Neural cell (in vitro differentiated cells): ENCODE results near the gene UCP2. TPM values are rescaled to one million over a fixed set of nuclear protein-coding genes. Genes with fewer than 3 reads are reported as not detected.

ENCODE experiments used
- H2AFZ ChIP-seq: fragments of 200-600, 300-800 bp; sonication (generic), shearing (Covaris generic); 2 replicates; pipeline ENCODE4 v1.6.0; 2014; ENCODE audit warnings: low read depth, mild to moderate bottlenecking, antibody characterized with exemption, low read length, moderate library complexity
- H3F3A ChIP-seq: fragments of 200-600 bp; shearing (Covaris generic); 2 replicates; pipeline ENCODE4 v1.6.1; 2016; ENCODE audit warnings: mild to moderate bottlenecking, moderate library complexity, mixed read lengths, antibody characterized with exemption, low read length; ENCODE audit not compliant: insufficient read depth, poor library complexity, severe bottlenecking
- H3K27ac ChIP-seq: fragments of 200-600, 300-800 bp; sonication (generic), shearing (Covaris generic); 2 replicates; pipeline ENCODE4 v1.5.1; 2014; ENCODE audit warnings: mild to moderate bottlenecking, low read length, moderate library complexity
- H3K27me3 ChIP-seq: fragments of 300-800, 200-600 bp; sonication (generic), shearing (Covaris generic); 2 replicates; pipeline ENCODE4 v1.6.0; 2014; ENCODE audit warnings: mild to moderate bottlenecking, low read depth, low read length, moderate library complexity; ENCODE audit not compliant: insufficient read depth
- H3K36me3 ChIP-seq: fragments of 300-800, 200-600 bp; sonication (generic), shearing (Covaris generic); 2 replicates; pipeline ENCODE4 v1.5.1; 2014; ENCODE audit warnings: mild to moderate bottlenecking, antibody characterized with exemption, low read length, moderate library complexity; ENCODE audit not compliant: insufficient read depth
- H3K4me2 ChIP-seq: fragments of 300-800, 200-600 bp; sonication (generic), shearing (Covaris generic); 2 replicates; pipeline ENCODE4 v1.6.0; 2014; ENCODE audit warnings: mild to moderate bottlenecking, low read length
- H3K4me3 ChIP-seq: fragments of 300-800, 200-600 bp; sonication (generic), shearing (Covaris generic); 2 replicates; pipeline ENCODE4 v1.5.1; 2014; ENCODE audit warnings: mild to moderate bottlenecking, low read length, moderate library complexity
- H3K79me2 ChIP-seq: fragments of 200-600 bp; shearing (Covaris generic); replicated peaks from 2 replicates; pipeline ENCODE4 v1.6.0; 2014; ENCODE audit warnings: mild to moderate bottlenecking, low read length, moderate library complexity; ENCODE audit not compliant: insufficient read depth
- H3K9ac ChIP-seq: fragments of 300-800, 200-600 bp; sonication (generic), shearing (Covaris generic); 2 replicates; pipeline ENCODE4 v1.6.1; 2016; ENCODE audit warnings: mild to moderate bottlenecking, low read length, mixed read lengths
- H3K9me2 ChIP-seq: fragments of 200-600 bp; shearing (Covaris generic); 2 replicates; pipeline ENCODE4 v1.6.1; 2016; ENCODE audit warnings: mild to moderate bottlenecking, low read length, mixed read lengths; ENCODE audit not compliant: insufficient read depth
- H3K9me3 ChIP-seq: fragments of 200-600, 300-800 bp; sonication (generic), shearing (Covaris generic); 2 replicates; pipeline ENCODE4 v1.6.1; 2016; ENCODE audit warnings: mild to moderate bottlenecking, mixed run types, low read length, moderate library complexity, mixed read lengths
- H4K20me1 ChIP-seq: fragments of 200-600 bp; shearing (Covaris generic); 2 replicates; pipeline ENCODE4 v1.6.1; 2016; ENCODE audit warnings: mild to moderate bottlenecking, mixed run types; ENCODE audit not compliant: insufficient read depth
- CTCF ChIP-seq: fragments of 450-650 bp; IDR thresholded peaks from 2 replicates; pipeline ENCODE4 v1.5.1; 2014; ENCODE audit warnings: antibody characterized with exemption, mild to moderate bottlenecking, moderate library complexity; ENCODE audit not compliant: poor library complexity, severe bottlenecking
- EP300 ChIP-seq: fragments of 450-650 bp; conservative IDR thresholded peaks from 2 replicates; pipeline ENCODE4 v1.6.1; 2014; ENCODE audit warnings: antibody characterized with exemption, mild to moderate bottlenecking, moderate library complexity; ENCODE audit not compliant: poor library complexity, severe bottlenecking
- EZH2 ChIP-seq: fragments of 200-600, 300-800 bp; shearing (Covaris generic), sonication (generic); IDR thresholded peaks from 2 replicates; pipeline ENCODE4 v1.6.1; 2014; ENCODE audit warnings: antibody characterized with exemption, low read length, borderline replicate concordance, mild to moderate bottlenecking; ENCODE audit not compliant: insufficient read depth, poor library complexity, severe bottlenecking
- MXI1 ChIP-seq: fragments of 450-650 bp; conservative IDR thresholded peaks from 2 replicates; pipeline ENCODE4 v1.6.1; 2014; ENCODE audit warnings: antibody characterized with exemption, mild to moderate bottlenecking; ENCODE audit not compliant: poor library complexity, severe bottlenecking
- POLR2AphosphoS5 ChIP-seq: IDR thresholded peaks from 2 replicates; pipeline ENCODE4 v1.6.1; 2012
- RAD21 ChIP-seq: fragments of 450-650 bp; conservative IDR thresholded peaks from 2 replicates; pipeline ENCODE4 v1.6.1; 2014; ENCODE audit warnings: antibody characterized with exemption, mild to moderate bottlenecking, moderate library complexity
- REST ChIP-seq: IDR thresholded peaks from 2 replicates; pipeline ENCODE4 v1.6.1; 2012; ENCODE audit warnings: borderline replicate concordance
- SMC3 ChIP-seq: fragments of 450-650 bp; conservative IDR thresholded peaks from 2 replicates; pipeline ENCODE4 v1.6.1; 2014; ENCODE audit warnings: antibody characterized with exemption, mild to moderate bottlenecking, moderate library complexity; ENCODE audit not compliant: poor library complexity
- TAF1 ChIP-seq: IDR thresholded peaks from 2 replicates; pipeline ENCODE4 v1.6.1; 2012; ENCODE audit warnings: low read depth
- polyA plus RNA-seq: library from polyadenylated mRNA; depleted of rRNA; stranded (reverse); fragments of >200 nt; gene quantifications from 2 replicates; pipeline ENCODE4 v1.2.3, GENCODE V29; 2014

UCP2 gene
- polyA plus RNA-seq, 1 donor from 2014 or later, result not detected

DNA sequence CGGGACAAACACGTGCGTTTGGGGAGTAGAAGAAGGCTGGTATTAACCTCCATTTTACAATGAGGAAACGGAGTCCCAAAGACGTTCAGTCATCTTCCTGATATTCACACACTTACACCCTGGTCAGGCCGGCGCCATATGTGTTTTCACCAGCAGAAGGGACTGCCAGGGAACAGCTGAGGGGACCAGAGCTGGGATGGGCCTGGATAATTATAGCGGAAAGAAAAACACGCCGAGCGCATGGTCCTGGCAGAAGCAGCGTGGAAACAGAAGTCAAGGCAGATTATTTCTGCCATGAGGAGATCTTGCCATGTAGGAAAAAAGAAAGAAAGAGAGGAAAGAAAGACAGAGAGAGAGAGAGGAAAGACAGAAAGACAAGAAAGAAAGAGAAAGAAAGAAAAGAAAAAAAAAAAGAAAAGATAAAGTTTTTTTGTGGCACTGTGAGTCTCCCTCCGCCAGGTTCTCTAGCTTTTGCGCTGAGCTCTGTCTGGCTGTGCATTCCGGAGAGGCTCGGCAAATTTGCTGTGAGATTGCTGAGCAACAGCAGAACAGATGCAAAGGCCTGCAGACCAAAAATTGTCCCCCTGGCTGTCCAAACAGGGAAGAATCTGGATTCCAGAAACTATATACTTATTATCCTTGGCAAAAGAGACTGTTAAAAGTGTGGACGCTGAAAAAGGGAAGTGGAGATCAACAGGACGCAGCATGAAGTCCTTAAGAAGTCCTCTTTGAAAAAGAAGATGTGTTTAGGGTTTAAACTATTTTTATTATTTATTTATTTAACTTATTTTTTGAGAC is 1.3 kb upstream of the UCP2 start:
- Histone ChIP-seq H4K20me1 (no peaks in the 10 kb centered on the region), H3F3A (no peaks in the 10 kb centered on the region), H2AFZ (no peak overlapping the region), H3K36me3 (no peaks in the 10 kb centered on the region), H3K27me3 (no peaks in the 10 kb centered on the region), H3K4me2 (peak overlapping the region; percentile 68), H3K9ac (no peak overlapping the region), H3K4me3 (peak overlapping the region; percentile 71), H3K27ac (no peak overlapping the region), H3K79me2 (no peaks in the 10 kb centered on the region), H3K9me3 (no peaks in the 10 kb centered on the region), H3K9me2 (no peaks in the 10 kb centered on the region)
- TF ChIP-seq EP300, result no peak
- TF ChIP-seq EZH2, result no peak
- no peak for TF ChIP-seq RAD21
- no peak for TF ChIP-seq POLR2AphosphoS5
- no peak for TF ChIP-seq CTCF
- TF ChIP-seq TAF1, result no peak

DNA sequence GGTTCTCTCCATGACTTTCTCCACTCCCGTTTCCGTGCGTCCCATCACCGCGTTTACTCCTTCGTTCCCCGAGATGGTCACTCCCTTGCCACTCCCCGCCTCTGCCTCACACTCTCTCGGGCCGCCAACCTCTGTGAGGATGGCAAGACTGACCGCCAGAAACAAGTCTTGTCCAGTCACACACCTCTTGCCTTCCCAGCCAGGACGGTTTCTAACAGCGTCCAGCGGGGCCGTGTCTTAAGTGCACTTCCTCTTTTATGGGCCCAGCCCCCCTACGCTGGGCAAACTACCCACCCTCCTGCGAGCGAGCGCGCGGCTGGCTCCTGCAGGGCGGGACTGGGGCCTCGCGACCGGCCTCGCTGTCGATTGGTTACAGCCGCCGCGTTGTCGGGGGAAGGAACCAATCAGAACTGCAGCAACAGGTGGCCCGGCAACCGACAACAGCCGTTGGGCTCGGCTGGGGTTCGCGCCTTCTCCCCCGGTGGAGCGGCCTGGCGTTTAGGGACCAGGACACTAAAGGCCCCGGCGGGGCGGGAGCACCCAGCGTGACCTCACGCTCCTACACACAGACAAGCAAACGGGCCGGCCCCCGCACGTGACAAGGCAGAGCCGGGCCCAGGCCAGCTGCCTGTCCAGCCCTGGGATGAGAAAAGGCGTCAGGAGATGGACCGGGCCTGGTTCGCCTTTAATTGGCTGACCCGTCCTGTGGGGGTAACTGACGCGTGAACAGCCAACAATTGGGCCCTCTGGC is 522 bp upstream of the UCP2 start:
- H3K4me3 ChIP-seq, result peak overlapping the region; percentile 71
- H3K36me3 ChIP-seq, result no peaks in the 10 kb centered on the region
- H3K9me3 ChIP-seq, result no peaks in the 10 kb centered on the region
- peak overlapping the region; percentile 63 for H2AFZ ChIP-seq
- no peaks in the 10 kb centered on the region for H3K27me3 ChIP-seq
- H3K4me2 ChIP-seq, result peak overlapping the region; percentile 68
- no peaks in the 10 kb centered on the region for H3K9me2 ChIP-seq
- no peaks in the 10 kb centered on the region for H3K79me2 ChIP-seq
- H3K27ac ChIP-seq, result no peak overlapping the region
- TF ChIP-seq MXI1 (peak; percentile 15), RAD21 (no peak), TAF1 (peak; percentile 20), EZH2 (no peak)
- no peaks in the 10 kb centered on the region for H4K20me1 ChIP-seq
- H3K9ac ChIP-seq, result peak overlapping the region; percentile 35
- H3F3A ChIP-seq, result no peaks in the 10 kb centered on the region

- no peak overlapping the region for H3K4me3 ChIP-seq
- TF ChIP-seq MXI1 (no peak), RAD21 (no peak), POLR2AphosphoS5 (no peak), EZH2 (no peak), REST (no peak), TAF1 (no peak), CTCF (no peak), SMC3 (no peak), EP300 (no peak)
- H3K27ac ChIP-seq, result no peak overlapping the region
- H3K9me3 ChIP-seq, result no peaks in the 10 kb centered on the region
- no peaks in the 10 kb centered on the region for H3K9me2 ChIP-seq
- no peaks in the 10 kb centered on the region for H3F3A ChIP-seq
- no peak overlapping the region for H3K4me2 ChIP-seq
- no peak overlapping the region for H3K9ac ChIP-seq
- H3K36me3 ChIP-seq, result no peaks in the 10 kb centered on the region
- H3K79me2 ChIP-seq, result no peaks in the 10 kb centered on the region
- H4K20me1 ChIP-seq, result no peaks in the 10 kb centered on the region
- no peak overlapping the region for H2AFZ ChIP-seq
- H3K27me3 ChIP-seq, result no peaks in the 10 kb centered on the region
These were observed 1.4 kb downstream of the UCP2 start for GRCh38 chr11:73981051-73981805.
